MCF 10A (cell line): ENCODE measurements around the gene HES5. TPM values are rescaled to one million over a fixed set of nuclear protein-coding genes. Genes with fewer than 3 reads are reported as not detected.

Source experiments
- BruUV-seq: library from RNA; stranded (reverse); fragments of 400-500 nt; replicated peaks from 2 replicates; lab custom pipeline; 2021; lab: Mats Ljungman, UMichigan
- CTCF ChIA-PET: fragments of 300-600 bp; sonication (Branson Sonifier 250); formaldehyde crosslinking; extraction: SDS; loops from one replicate; lab custom pipeline; 2021; ENCODE audit warnings: antibody characterized with exemption, inconsistent platforms; lab: Yijun Ruan, JAX
- POLR2A ChIA-PET: fragments of 300-600, 350-650 bp; sonication (Branson Sonifier 250); formaldehyde crosslinking; extraction: SDS; loops from one replicate; lab custom pipeline; 2020; ENCODE audit warnings: antibody characterized with exemption, inconsistent platforms; lab: Yijun Ruan, JAX
- DNase-seq: peaks from one replicate; pipeline ENCODE4 v3.0.0-alpha.2; 2018; ENCODE audit not compliant: unreplicated experiment
- H3K27ac Mint-ChIP-seq: one replicate; pipeline ENCODE4 v1.8.0; 2022; ENCODE audit warnings: mild to moderate bottlenecking, low read depth, mixed read lengths; ENCODE audit not compliant: unreplicated experiment
- H3K27me3 Mint-ChIP-seq: one replicate; pipeline ENCODE4 v1.8.0; 2022; ENCODE audit warnings: mixed read lengths; ENCODE audit not compliant: insufficient read depth, unreplicated experiment
- H3K36me3 Mint-ChIP-seq: one replicate; pipeline ENCODE4 v1.8.0; 2022; ENCODE audit warnings: mild to moderate bottlenecking, moderate library complexity, mixed read lengths; ENCODE audit not compliant: insufficient read depth, unreplicated experiment
- H3K4me1 Mint-ChIP-seq: one replicate; pipeline ENCODE4 v1.8.0; 2022; ENCODE audit warnings: mixed read lengths; ENCODE audit not compliant: insufficient read depth, unreplicated experiment
- H3K4me3 Mint-ChIP-seq: one replicate; pipeline ENCODE4 v1.8.0; 2022; ENCODE audit warnings: mild to moderate bottlenecking, moderate library complexity, mixed read lengths; ENCODE audit not compliant: unreplicated experiment
- H3K9me3 Mint-ChIP-seq: one replicate; pipeline ENCODE4 v1.8.0; 2022; ENCODE audit warnings: mixed read lengths; ENCODE audit not compliant: unreplicated experiment
- CTCF ChIP-seq: fragments of 200-600 bp; IDR thresholded peaks from one replicate; pipeline ENCODE4 v1.8.0; 2022; ENCODE audit warnings: antibody characterized with exemption, mild to moderate bottlenecking; ENCODE audit not compliant: unreplicated experiment
- intact Hi-C: fragments of 100-400 bp; cut with micrococcal nuclease; formaldehyde crosslinking; loops from 2 replicates; pipeline ENCODE4 v1.14.1; 2022
- total RNA-seq: library from RNA; stranded (reverse); gene quantifications from 2 replicates; pipeline ENCODE4 v1.2.3, GENCODE V29; 2022

Gene HES5
- total RNA-seq, 1 experiment from 2014 or later: not detected

GRCh38 chr1:2544875-2545640 is 15.0 kb upstream of the HES5 start:
- BruUV-seq: no TSS peak
- Mint-ChIP-seq H3K36me3 (no peaks in the 10 kb centered on the region), H3K4me3 (no peak overlapping the region), H3K27me3 (no peaks in the 10 kb centered on the region), H3K27ac (no peak overlapping the region), H3K9me3 (no peaks in the 10 kb centered on the region), H3K4me1 (peaks cover 5% of the 10 kb centered on the region)
- DNase-seq: no peak
- ChIA-PET CTCF (interaction anchor here (0.6 to 0.7 kb wide), 3 partner anchors 12 to 123 kb away, joined by 3 read pairs; no protein-coding TSS in a partner anchor), POLR2A (interaction anchor here (0.7 to 4.2 kb wide), 8 partner anchors 10 to 1014 kb away, joined by 3 to 36 read pairs (median 6); partner anchors contain the start of gene PANK4)
- no peak for TF ChIP-seq CTCF
- intact Hi-C loops: loop anchor here (5.0 kb wide), 2 partner anchors 53 to 348 kb away; no protein-coding TSS in a partner anchor

GRCh38 chr1:2544093-2544874 is 14.2 kb upstream of the HES5 start:
- BruUV-seq: no TSS peak
- ChIA-PET CTCF (interaction anchor here (0.6 to 0.7 kb wide), 3 partner anchors 11 to 37 kb away, joined by 3 read pairs; no protein-coding TSS in a partner anchor), POLR2A (interaction anchor here (0.7 to 4.2 kb wide), 4 partner anchors 10 to 1014 kb away, joined by 3 to 36 read pairs (median 8); partner anchors contain the start of gene PANK4)
- H3K27ac Mint-ChIP-seq: no peak overlapping the region
- no peak for TF ChIP-seq CTCF
- intact Hi-C loops: no loop called here
- H3K4me1 Mint-ChIP-seq: peaks cover 5% of the 10 kb centered on the region
- no peaks in the 10 kb centered on the region for H3K36me3 Mint-ChIP-seq
- no peaks in the 10 kb centered on the region for H3K9me3 Mint-ChIP-seq
- H3K27me3 Mint-ChIP-seq: no peaks in the 10 kb centered on the region
- DNase-seq: no peak
- no peak overlapping the region for H3K4me3 Mint-ChIP-seq

GRCh38 chr1:2543543-2544092 is 13.6 kb upstream of the HES5 start:
- CTCF ChIA-PET: interaction anchor here (0.5 to 0.6 kb wide), 2 partner anchors 36 to 404 kb away, joined by 3 read pairs; no protein-coding TSS in a partner anchor
- H3K4me3 Mint-ChIP-seq: no peak overlapping the region
- intact Hi-C loops: no loop called here
- H3K4me1 Mint-ChIP-seq: peaks cover 5% of the 10 kb centered on the region
- TF ChIP-seq CTCF: no peak
- H3K27me3 Mint-ChIP-seq: no peaks in the 10 kb centered on the region
- H3K36me3 Mint-ChIP-seq: no peaks in the 10 kb centered on the region
- no TSS peak for BruUV-seq
- no peak overlapping the region for H3K27ac Mint-ChIP-seq
- no peak for DNase-seq
- H3K9me3 Mint-ChIP-seq: no peaks in the 10 kb centered on the region
- POLR2A ChIA-PET: interaction anchor here (1.9 to 4.2 kb wide), 2 partner anchors 9 to 18 kb away, joined by 13 to 36 read pairs; partner anchors contain the start of gene PANK4
